Panc1 (cell line): Measurements from ENCODE around the gene GALNT13. TPM values are rescaled to one million over a fixed set of nuclear protein-coding genes. Genes with fewer than 3 reads are reported as not detected.
A peak's percentile ranks its signal among the peaks of the same experiment; 100 is the strongest.

Experiments
- ATAC-seq: fragments of 200-7000 bp; cut with Tn5 transposase; 2 replicates; pipeline ENCODE4 v1.9.1; 2020; ENCODE audit warnings: mild to moderate bottlenecking, moderate library complexity
- BruUV-seq: library from RNA; stranded (reverse); fragments of 400-500 nt; replicated peaks from 2 replicates; lab custom pipeline; 2021; lab: Mats Ljungman, UMichigan
- CTCF ChIA-PET: fragments of 300-600 bp; sonication (Branson Sonifier 250); formaldehyde crosslinking; loops from one replicate; lab custom pipeline; 2022; ENCODE audit warnings: antibody characterized with exemption; lab: Charles Lee
- POLR2A ChIA-PET: fragments of 300-600 bp; sonication (Branson Sonifier 250); formaldehyde crosslinking; loops from one replicate; lab custom pipeline; 2022; ENCODE audit warnings: antibody characterized with exemption; lab: Charles Lee
- DNase-seq: peaks from one replicate; pipeline ENCODE4 v3.0.0-alpha.2; 2010; ENCODE audit warnings: low read depth, low spot score
- H3K27ac ChIP-seq: 2 replicates; pipeline ENCODE4 v1.5.1; 2011; ENCODE audit warnings: mild to moderate bottlenecking, low read length, inconsistent platforms
- H3K27me3 ChIP-seq: fragments of 200-500 bp; sonication (Bioruptor generic); 2 replicates; pipeline ENCODE4 v1.6.0; 2014; ENCODE audit warnings: low read length, inconsistent platforms; ENCODE audit not compliant: control insufficient read depth, insufficient read depth
- H3K36me3 ChIP-seq: fragments of 200-500 bp; sonication (Bioruptor generic); 2 replicates; pipeline ENCODE4 v1.5.1; 2014; ENCODE audit warnings: inconsistent platforms, mild to moderate bottlenecking, low read length, moderate library complexity; ENCODE audit not compliant: control insufficient read depth, insufficient read depth
- H3K4me1 ChIP-seq: 2 replicates; pipeline ENCODE4 v1.5.1; 2011; ENCODE audit warnings: inconsistent platforms, mild to moderate bottlenecking, low read length, moderate library complexity; ENCODE audit not compliant: control insufficient read depth, insufficient read depth
- H3K4me3 ChIP-seq, 2 experiments: 2 replicates each; pipeline ENCODE4 v1.5.1; 2011 to 2012; ENCODE audit warnings: low read depth in 2 of 2, low read length in 2 of 2, mild to moderate bottlenecking in 2 of 2, inconsistent platforms in 1 of 2, moderate library complexity in 1 of 2
- H3K9me3 ChIP-seq: fragments of 200-500 bp; sonication (Bioruptor generic); 2 replicates; pipeline ENCODE4 v1.5.1; 2014; ENCODE audit warnings: low read depth, mild to moderate bottlenecking, inconsistent platforms, low read length, moderate library complexity; ENCODE audit not compliant: control insufficient read depth, insufficient read depth
- POLR2AphosphoS5 ChIP-seq: IDR thresholded peaks from 2 replicates; pipeline ENCODE4 v1.6.1; 2012; ENCODE audit warnings: mild to moderate bottlenecking, low read depth, low read length, moderate library complexity
- SIN3A ChIP-seq: IDR thresholded peaks from 2 replicates; pipeline ENCODE4 v1.6.1; 2012; ENCODE audit warnings: low read depth, mild to moderate bottlenecking, low read length, moderate library complexity, borderline replicate concordance; ENCODE audit not compliant: insufficient read depth
- TCF7L2 ChIP-seq: IDR thresholded peaks from 2 replicates; pipeline ENCODE4 v1.6.1; 2011; ENCODE audit warnings: mild to moderate bottlenecking, low read depth, low read length, inconsistent platforms
- in situ Hi-C: cut with HindIII; loops from 2 replicates; pipeline ENCODE4 v1.10.0; 2016; ENCODE audit warnings: low sequenced_read_pairs, low pct_unique_long_range_greater_than_20kb
- intact Hi-C: fragments of 100-400 bp; cut with micrococcal nuclease; formaldehyde crosslinking; loops from one replicate; pipeline ENCODE4 v1.10.0; 2022; ENCODE audit not compliant: unreplicated experiment
- total RNA-seq: library from RNA; stranded (reverse); gene quantifications from one replicate; pipeline ENCODE4 v1.2.1, GENCODE V29; 2021; ENCODE audit not compliant: unreplicated experiment
- TF ChIP-seq, protein P1 (sequence below): fragments of 450-650 bp; IDR thresholded peaks from 2 replicates; pipeline ENCODE4 v1.5.1; 2017; ENCODE audit warnings: mild to moderate bottlenecking
- TF ChIP-seq, protein P2 (sequence below), 2 experiments: IDR thresholded peaks; 2 replicates each; pipeline ENCODE4 v1.6.1; 2011 to 2012; ENCODE audit warnings: low read depth in 2 of 2, control low read depth in 1 of 2, low read length in 1 of 2, mild to moderate bottlenecking in 1 of 2, moderate library complexity in 1 of 2; ENCODE audit not compliant: insufficient read depth in 1 of 2

GALNT13 gene
- total RNA-seq, 1 experiment from 2014 or later = not detected

DNA sequence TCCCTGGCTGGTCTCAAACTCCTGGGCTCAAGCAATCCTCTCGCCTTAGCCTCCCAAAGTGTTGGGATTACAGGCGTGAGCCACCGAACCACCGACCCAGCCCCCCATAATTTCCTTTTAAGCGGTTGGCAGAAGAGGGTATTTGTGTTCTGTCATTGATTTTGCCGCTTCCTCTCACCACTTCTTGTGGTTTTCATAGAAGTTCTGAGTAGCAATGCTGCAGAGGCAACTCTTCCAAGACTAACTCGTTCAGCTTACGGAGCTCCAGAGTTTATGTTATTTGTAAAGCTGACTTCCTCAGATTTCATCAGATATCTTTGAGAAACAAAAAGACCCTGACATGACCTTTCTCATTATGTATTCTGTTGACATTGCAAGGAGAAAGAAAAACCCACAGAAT lies 565.4 kb downstream of the GALNT13 start:
- BruUV-seq = no TSS peak
- no peak overlapping the region for H3K27ac ChIP-seq
- in situ Hi-C loops (no loop called here), intact Hi-C loops (no loop called here)
- POLR2A ChIA-PET = no interaction called here
- TF ChIP-seq TCF7L2 (no peak), POLR2AphosphoS5 (no peak), SIN3A (no peak)
- TF ChIP-seq, protein P1, sequence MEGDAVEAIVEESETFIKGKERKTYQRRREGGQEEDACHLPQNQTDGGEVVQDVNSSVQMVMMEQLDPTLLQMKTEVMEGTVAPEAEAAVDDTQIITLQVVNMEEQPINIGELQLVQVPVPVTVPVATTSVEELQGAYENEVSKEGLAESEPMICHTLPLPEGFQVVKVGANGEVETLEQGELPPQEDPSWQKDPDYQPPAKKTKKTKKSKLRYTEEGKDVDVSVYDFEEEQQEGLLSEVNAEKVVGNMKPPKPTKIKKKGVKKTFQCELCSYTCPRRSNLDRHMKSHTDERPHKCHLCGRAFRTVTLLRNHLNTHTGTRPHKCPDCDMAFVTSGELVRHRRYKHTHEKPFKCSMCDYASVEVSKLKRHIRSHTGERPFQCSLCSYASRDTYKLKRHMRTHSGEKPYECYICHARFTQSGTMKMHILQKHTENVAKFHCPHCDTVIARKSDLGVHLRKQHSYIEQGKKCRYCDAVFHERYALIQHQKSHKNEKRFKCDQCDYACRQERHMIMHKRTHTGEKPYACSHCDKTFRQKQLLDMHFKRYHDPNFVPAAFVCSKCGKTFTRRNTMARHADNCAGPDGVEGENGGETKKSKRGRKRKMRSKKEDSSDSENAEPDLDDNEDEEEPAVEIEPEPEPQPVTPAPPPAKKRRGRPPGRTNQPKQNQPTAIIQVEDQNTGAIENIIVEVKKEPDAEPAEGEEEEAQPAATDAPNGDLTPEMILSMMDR = no peak
- TF ChIP-seq, protein P2, sequence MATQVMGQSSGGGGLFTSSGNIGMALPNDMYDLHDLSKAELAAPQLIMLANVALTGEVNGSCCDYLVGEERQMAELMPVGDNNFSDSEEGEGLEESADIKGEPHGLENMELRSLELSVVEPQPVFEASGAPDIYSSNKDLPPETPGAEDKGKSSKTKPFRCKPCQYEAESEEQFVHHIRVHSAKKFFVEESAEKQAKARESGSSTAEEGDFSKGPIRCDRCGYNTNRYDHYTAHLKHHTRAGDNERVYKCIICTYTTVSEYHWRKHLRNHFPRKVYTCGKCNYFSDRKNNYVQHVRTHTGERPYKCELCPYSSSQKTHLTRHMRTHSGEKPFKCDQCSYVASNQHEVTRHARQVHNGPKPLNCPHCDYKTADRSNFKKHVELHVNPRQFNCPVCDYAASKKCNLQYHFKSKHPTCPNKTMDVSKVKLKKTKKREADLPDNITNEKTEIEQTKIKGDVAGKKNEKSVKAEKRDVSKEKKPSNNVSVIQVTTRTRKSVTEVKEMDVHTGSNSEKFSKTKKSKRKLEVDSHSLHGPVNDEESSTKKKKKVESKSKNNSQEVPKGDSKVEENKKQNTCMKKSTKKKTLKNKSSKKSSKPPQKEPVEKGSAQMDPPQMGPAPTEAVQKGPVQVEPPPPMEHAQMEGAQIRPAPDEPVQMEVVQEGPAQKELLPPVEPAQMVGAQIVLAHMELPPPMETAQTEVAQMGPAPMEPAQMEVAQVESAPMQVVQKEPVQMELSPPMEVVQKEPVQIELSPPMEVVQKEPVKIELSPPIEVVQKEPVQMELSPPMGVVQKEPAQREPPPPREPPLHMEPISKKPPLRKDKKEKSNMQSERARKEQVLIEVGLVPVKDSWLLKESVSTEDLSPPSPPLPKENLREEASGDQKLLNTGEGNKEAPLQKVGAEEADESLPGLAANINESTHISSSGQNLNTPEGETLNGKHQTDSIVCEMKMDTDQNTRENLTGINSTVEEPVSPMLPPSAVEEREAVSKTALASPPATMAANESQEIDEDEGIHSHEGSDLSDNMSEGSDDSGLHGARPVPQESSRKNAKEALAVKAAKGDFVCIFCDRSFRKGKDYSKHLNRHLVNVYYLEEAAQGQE (IDR thresholded peaks at IDR 0.05; ENCODE audit: insufficient read depth in 1 of 2, low read depth in 2 of 2, low read length in 1 of 2) = no peak
- no peaks in the 10 kb centered on the region for H3K36me3 ChIP-seq
- ATAC-seq = no peak
- H3K27me3 ChIP-seq = no peaks in the 10 kb centered on the region
- H3K4me1 ChIP-seq = no peaks in the 10 kb centered on the region
- CTCF ChIA-PET = no interaction called here
- H3K4me3 ChIP-seq = no peak overlapping the region
- no peak for DNase-seq
- H3K9me3 ChIP-seq = no peaks in the 10 kb centered on the region

DNA sequence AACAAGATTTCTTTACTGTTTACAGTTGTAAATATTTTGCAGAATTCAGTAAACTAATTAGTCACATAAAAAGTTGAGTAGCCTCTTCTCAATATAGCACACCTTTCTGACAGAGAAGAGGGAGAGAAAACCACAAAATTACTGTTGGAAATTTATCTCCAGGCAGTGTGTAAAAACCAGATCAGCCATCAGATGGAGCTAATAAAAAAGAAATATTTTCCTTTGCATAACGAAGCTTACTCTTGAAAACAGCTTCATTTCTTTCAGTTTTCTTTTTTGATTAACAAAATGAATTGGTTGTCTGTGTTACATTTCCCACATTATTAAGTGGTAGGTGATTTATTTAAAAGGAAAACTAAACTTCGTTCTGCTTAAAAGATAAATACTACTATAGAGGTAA lies 567.4 kb downstream of the GALNT13 start:
- in situ Hi-C loops (no loop called here), intact Hi-C loops (no loop called here)
- ChIA-PET POLR2A (interaction anchor here (0.7 kb wide), 1 partner anchor 607 kb away, joined by 3 read pairs; no protein-coding TSS in a partner anchor), CTCF (interaction anchor here (0.6 kb wide), 1 partner anchor 34 kb away, joined by 3 read pairs; no protein-coding TSS in a partner anchor)
- Histone ChIP-seq H3K4me1 (no peaks in the 10 kb centered on the region), H3K9me3 (no peaks in the 10 kb centered on the region), H3K4me3 (no peak overlapping the region), H3K27ac (no peak overlapping the region), H3K36me3 (no peaks in the 10 kb centered on the region), H3K27me3 (no peaks in the 10 kb centered on the region)
- ATAC-seq (no peak), DNase-seq (no peak)
- TF ChIP-seq, protein P2 (IDR thresholded peaks at IDR 0.05; ENCODE audit: insufficient read depth in 1 of 2, low read depth in 2 of 2, low read length in 1 of 2) = no peak
- TF ChIP-seq, protein P1 = peak; percentile 29; the same call in 1 of the 2 replicates
- no peak for TF ChIP-seq POLR2AphosphoS5
- no TSS peak for BruUV-seq
